SHP77 (cell line): ENCODE data around the gene SFMBT2.

Source experiments
- DNase-seq, 2 experiments: peaks; one replicate each; lab custom pipeline; 2025; lab: John Stamatoyannopoulos, UW

SFMBT2 gene

GRCh38 chr10:7136016-7136415 lies 274.8 kb downstream of the SFMBT2 start:
- no peak for DNase-seq

GRCh38 chr10:7135188-7135587 lies 275.6 kb downstream of the SFMBT2 start:
- DNase-seq = no peak

GRCh38 chr10:7134448-7134847 lies 276.4 kb downstream of the SFMBT2 start:
- DNase-seq = no peak

- no peak for DNase-seq
Observed at GRCh38 chr10:7133958-7134357, 276.9 kb downstream of the SFMBT2 start.

GRCh38 chr10:7133278-7133677 lies 277.6 kb downstream of the SFMBT2 start:
- DNase-seq = no peak

GRCh38 chr10:7130191-7130911 lies 280.5 kb downstream of the SFMBT2 start:
- no peak for DNase-seq

GRCh38 chr10:7123774-7124173 lies 287.1 kb downstream of the SFMBT2 start:
- DNase-seq = no peak

- DNase-seq = no peak
Observed at GRCh38 chr10:7122561-7122960, 288.3 kb downstream of the SFMBT2 start.

GRCh38 chr10:7121154-7121797 lies 289.6 kb downstream of the SFMBT2 start:
- peak; percentile 36 to 64 for DNase-seq

- DNase-seq = no peak
Observed at GRCh38 chr10:7119325-7120015, 291.4 kb downstream of the SFMBT2 start.

GRCh38 chr10:7117806-7118674 lies 292.8 kb downstream of the SFMBT2 start:
- no peak for DNase-seq

- DNase-seq = no peak
Observed at GRCh38 chr10:7117177-7117799, 293.5 kb downstream of the SFMBT2 start.

GRCh38 chr10:7111561-7111960 lies 299.3 kb downstream of the SFMBT2 start:
- DNase-seq = no peak

GRCh38 chr10:7111089-7111488 lies 299.7 kb downstream of the SFMBT2 start:
- no peak for DNase-seq
